AG04450 (cell line): Measurements from ENCODE around the gene NTN4. TPM values are rescaled to one million over a fixed set of nuclear protein-coding genes. Genes with fewer than 3 reads are reported as not detected.

Source experiments
- CTCF ChIA-PET: fragments of 300-600, 350-600 bp; formaldehyde crosslinking; extraction: SDS; loops from one replicate; lab custom pipeline; 2022; ENCODE audit warnings: antibody characterized with exemption, inconsistent platforms; lab: Charles Lee
- POLR2A ChIA-PET: fragments of 350-600 bp; formaldehyde crosslinking; extraction: SDS; loops from one replicate; lab custom pipeline; 2021; ENCODE audit warnings: antibody characterized with exemption, inconsistent platforms; lab: Yijun Ruan, JAX
- DNase-seq: peaks from one replicate; pipeline ENCODE4 v3.0.0-alpha.2; 2011; ENCODE audit warnings: low read depth, low spot score
- H3K27ac ChIP-seq: one replicate; pipeline ENCODE4 v1.5.1; 2012; ENCODE audit warnings: low read depth, low read length, control low read depth
- H3K27me3 ChIP-seq: one replicate; pipeline ENCODE4 v1.6.0; 2012; ENCODE audit warnings: low read length; ENCODE audit not compliant: control insufficient read depth, insufficient read depth
- H3K4me3 ChIP-seq: 2 replicates; pipeline ENCODE4 v1.5.1; 2011; ENCODE audit warnings: mild to moderate bottlenecking, low read depth, low read length, control low read depth
- H3K9me3 ChIP-seq: 2 replicates; pipeline ENCODE4 v1.5.1; 2012; ENCODE audit warnings: low read length; ENCODE audit not compliant: control insufficient read depth, insufficient read depth
- CTCF ChIP-seq: IDR thresholded peaks from 2 replicates; pipeline ENCODE4 v1.5.1; 2011; ENCODE audit warnings: low read depth, low read length, control low read depth, inconsistent platforms
- polyA plus RNA-seq: library from polyadenylated mRNA; depleted of rRNA; stranded (reverse); fragments of >200 nt; gene quantifications from 2 replicates; pipeline ENCODE4 v1.2.3, GENCODE V29; 2011; rRNA removed
- small RNA-seq: library from RNA; depleted of rRNA; stranded (forward); fragments of <200 nt; gene quantifications from one replicate; pipeline ENCODE3, GENCODE V24; 2012; ENCODE audit warnings: low read depth; ENCODE audit not compliant: insufficient read length

The NTN4 gene
- polyA plus RNA-seq, 1 experiment = 132 TPM

DNA sequence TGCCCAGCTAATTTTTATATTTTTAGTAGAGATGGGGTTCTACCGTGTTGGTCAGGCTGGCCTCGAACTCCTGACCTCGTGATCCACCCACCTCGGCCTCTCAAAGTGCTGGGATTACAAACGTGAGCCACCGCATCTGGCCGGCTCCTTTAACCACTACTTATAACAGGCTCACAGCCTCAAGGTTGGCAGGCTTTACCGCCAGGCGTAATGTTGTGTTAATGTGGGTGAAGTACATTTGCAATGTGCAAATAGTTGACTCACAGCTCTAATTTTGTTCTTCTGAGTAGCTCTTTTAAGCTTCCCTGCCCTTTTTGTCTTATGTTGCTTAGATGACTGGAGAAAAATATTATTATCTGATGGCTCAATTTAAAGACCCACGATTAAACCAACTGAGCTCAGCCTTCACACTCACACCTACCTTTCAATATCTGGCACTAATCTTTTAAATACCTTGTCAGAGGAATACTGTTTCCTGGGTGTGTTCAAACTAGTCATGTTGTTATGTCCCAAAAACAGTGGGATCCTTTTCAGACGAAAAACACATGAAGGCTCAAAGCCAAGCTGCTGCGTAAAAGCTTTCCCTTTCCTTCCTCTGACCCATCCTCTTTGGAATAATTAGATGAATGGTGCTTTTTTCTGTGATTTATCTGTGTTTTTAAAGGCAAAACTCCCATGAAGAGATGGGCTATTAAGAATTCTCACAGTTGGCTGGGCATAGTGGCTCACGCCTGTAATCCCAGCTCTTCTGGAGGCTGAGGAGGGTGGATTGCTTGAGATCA, 182.1 kb downstream of the NTN4 start:
- no peak overlapping the region for H3K4me3 ChIP-seq
- H3K27me3 ChIP-seq = no peaks in the 10 kb centered on the region
- DNase-seq = no peak
- POLR2A ChIA-PET = no interaction called here
- TF ChIP-seq CTCF = no peak
- H3K27ac ChIP-seq = peak overlapping the region; percentile 12
- H3K9me3 ChIP-seq = no peaks in the 10 kb centered on the region
- CTCF ChIA-PET = interaction anchor here (0.8 to 1.0 kb wide), 3 partner anchors 15 to 20 kb away, joined by 3 to 5 read pairs (median 3); no protein-coding TSS in a partner anchor

Small RNAs within 50 kb of the gene (small RNA-seq; reads per million reads assigned to genes)
- gene RF00019 (not detected), gene RNU6-247P (not detected)

Other genes with a start within 250 kb of the NTN4 start
- gene USP44, start 239.3 kb downstream of the NTN4 start, polyA plus RNA-seq = 53.9 and 62.0 TPM in 2 replicates
- gene SNRPF, start 68.2 kb upstream of the NTN4 start, polyA plus RNA-seq = 12.7 and 21.4 TPM in 2 replicates
- not detected in 2 replicates for gene CCDC38, start 151.8 kb upstream of the NTN4 start, polyA plus RNA-seq
- 0.04 and 0.12 TPM in 2 replicates for gene AMDHD1, start 152.6 kb upstream of the NTN4 start, polyA plus RNA-seq
- 0.02 and 0.06 TPM in 2 replicates for gene HAL, start 205.6 kb upstream of the NTN4 start, polyA plus RNA-seq
- 77.2 and 93.6 TPM in 2 replicates for gene LTA4H, start 244.8 kb upstream of the NTN4 start, polyA plus RNA-seq